Measurements from ENCODE around the gene HS3ST4. TPM values are rescaled to one million over a fixed set of nuclear protein-coding genes. Genes with fewer than 3 reads are reported as not detected.

The HS3ST4 gene
- total and polyA plus RNA-seq, 2 experiments from 2014 or later = 0.44 to 2.1 TPM

DNA sequence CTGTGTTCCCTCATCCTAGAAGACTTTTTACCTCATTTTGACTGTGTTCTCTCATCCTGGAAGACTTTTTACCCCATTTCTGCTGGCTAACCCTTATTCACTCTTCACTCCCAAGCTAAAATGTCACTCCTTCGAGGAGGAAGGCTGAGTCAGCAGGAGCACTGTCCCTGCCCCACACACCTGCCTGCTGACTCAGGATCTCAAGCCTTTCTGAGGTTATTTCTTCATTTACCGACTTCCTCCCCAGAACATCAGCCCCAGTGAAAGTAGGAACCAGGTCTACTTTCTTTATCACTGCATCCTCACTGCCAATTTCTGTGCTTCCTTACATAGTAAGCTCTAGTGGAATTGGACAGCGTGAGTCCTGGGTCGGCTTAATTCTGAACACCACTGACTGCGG is 220.6 kb downstream of the HS3ST4 start:
- Mint-ChIP-seq H3K9me3 (peaks cover 41% of the 10 kb centered on the region), H3K27me3 (ENCODE audit: insufficient read depth, low read depth, poor library complexity) (peaks cover 5% of the 10 kb centered on the region), H3K36me3 (ENCODE audit: low read depth) (peaks cover 3% of the 10 kb centered on the region; the same call in 2 of the 3 replicates), H3K27ac (no peak overlapping the region), H3K4me1 (no peaks in the 10 kb centered on the region; the same call in 2 of the 3 replicates), H3K4me3 (no peak overlapping the region)
- Histone ChIP-seq H3K4me2 (no peak overlapping the region), H3F3A (replicated peaks; ENCODE audit: low read depth) (no peaks in the 10 kb centered on the region), H4K20me1 (replicated peaks; ENCODE audit: insufficient read depth) (no peaks in the 10 kb centered on the region), H3K4me3 (no peak overlapping the region), H3K27me3 (ENCODE audit: insufficient read depth) (no peaks in the 10 kb centered on the region), H3K27ac (ENCODE audit: low read depth) (no peak overlapping the region), H3K36me3 (ENCODE audit: insufficient read depth) (no peaks in the 10 kb centered on the region), H3K9me2 (ENCODE audit: insufficient read depth) (no peaks in the 10 kb centered on the region), H3K4me1 (ENCODE audit: insufficient read depth) (no peaks in the 10 kb centered on the region), H3K79me2 (replicated peaks; ENCODE audit: insufficient read depth) (no peaks in the 10 kb centered on the region), H2AFZ (no peak overlapping the region)
- no peak for DNase-seq (ENCODE audit: low spot score)
- ATAC-seq = no peak
- TF ChIP-seq JUNB (IDR thresholded peaks at IDR 0.05; ENCODE audit: unreplicated experiment) (no peak), ZNF331 (CRISPR knock-in tag; IDR thresholded peaks at IDR 0.05; ENCODE audit: low read depth) (no peak), CREB1 (CRISPR knock-in tag; IDR thresholded peaks at IDR 0.05; ENCODE audit: low read depth) (no peak), POLR2AphosphoS5 (IDR thresholded peaks at IDR 0.05; ENCODE audit: low read depth) (no peak), EZH2phosphoT487 (IDR thresholded peaks at IDR 0.05; ENCODE audit: unreplicated experiment) (no peak), STAT1 (IDR thresholded peaks at IDR 0.05; ENCODE audit: unreplicated experiment) (no peak), ZNF114 (CRISPR knock-in tag; IDR thresholded peaks at IDR 0.05) (no peak), EZH2 (IDR thresholded peaks at IDR 0.05; ENCODE audit: low read depth, unreplicated experiment) (no peak), NANOG (IDR thresholded peaks at IDR 0.05; ENCODE audit: borderline replicate concordance) (no peak)
- TF ChIP-seq, protein P1, sequence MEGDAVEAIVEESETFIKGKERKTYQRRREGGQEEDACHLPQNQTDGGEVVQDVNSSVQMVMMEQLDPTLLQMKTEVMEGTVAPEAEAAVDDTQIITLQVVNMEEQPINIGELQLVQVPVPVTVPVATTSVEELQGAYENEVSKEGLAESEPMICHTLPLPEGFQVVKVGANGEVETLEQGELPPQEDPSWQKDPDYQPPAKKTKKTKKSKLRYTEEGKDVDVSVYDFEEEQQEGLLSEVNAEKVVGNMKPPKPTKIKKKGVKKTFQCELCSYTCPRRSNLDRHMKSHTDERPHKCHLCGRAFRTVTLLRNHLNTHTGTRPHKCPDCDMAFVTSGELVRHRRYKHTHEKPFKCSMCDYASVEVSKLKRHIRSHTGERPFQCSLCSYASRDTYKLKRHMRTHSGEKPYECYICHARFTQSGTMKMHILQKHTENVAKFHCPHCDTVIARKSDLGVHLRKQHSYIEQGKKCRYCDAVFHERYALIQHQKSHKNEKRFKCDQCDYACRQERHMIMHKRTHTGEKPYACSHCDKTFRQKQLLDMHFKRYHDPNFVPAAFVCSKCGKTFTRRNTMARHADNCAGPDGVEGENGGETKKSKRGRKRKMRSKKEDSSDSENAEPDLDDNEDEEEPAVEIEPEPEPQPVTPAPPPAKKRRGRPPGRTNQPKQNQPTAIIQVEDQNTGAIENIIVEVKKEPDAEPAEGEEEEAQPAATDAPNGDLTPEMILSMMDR (conservative IDR thresholded peaks at IDR 0.05; ENCODE audit: low read depth in 2 of 2) = no peak
- TF ChIP-seq, protein P2, sequence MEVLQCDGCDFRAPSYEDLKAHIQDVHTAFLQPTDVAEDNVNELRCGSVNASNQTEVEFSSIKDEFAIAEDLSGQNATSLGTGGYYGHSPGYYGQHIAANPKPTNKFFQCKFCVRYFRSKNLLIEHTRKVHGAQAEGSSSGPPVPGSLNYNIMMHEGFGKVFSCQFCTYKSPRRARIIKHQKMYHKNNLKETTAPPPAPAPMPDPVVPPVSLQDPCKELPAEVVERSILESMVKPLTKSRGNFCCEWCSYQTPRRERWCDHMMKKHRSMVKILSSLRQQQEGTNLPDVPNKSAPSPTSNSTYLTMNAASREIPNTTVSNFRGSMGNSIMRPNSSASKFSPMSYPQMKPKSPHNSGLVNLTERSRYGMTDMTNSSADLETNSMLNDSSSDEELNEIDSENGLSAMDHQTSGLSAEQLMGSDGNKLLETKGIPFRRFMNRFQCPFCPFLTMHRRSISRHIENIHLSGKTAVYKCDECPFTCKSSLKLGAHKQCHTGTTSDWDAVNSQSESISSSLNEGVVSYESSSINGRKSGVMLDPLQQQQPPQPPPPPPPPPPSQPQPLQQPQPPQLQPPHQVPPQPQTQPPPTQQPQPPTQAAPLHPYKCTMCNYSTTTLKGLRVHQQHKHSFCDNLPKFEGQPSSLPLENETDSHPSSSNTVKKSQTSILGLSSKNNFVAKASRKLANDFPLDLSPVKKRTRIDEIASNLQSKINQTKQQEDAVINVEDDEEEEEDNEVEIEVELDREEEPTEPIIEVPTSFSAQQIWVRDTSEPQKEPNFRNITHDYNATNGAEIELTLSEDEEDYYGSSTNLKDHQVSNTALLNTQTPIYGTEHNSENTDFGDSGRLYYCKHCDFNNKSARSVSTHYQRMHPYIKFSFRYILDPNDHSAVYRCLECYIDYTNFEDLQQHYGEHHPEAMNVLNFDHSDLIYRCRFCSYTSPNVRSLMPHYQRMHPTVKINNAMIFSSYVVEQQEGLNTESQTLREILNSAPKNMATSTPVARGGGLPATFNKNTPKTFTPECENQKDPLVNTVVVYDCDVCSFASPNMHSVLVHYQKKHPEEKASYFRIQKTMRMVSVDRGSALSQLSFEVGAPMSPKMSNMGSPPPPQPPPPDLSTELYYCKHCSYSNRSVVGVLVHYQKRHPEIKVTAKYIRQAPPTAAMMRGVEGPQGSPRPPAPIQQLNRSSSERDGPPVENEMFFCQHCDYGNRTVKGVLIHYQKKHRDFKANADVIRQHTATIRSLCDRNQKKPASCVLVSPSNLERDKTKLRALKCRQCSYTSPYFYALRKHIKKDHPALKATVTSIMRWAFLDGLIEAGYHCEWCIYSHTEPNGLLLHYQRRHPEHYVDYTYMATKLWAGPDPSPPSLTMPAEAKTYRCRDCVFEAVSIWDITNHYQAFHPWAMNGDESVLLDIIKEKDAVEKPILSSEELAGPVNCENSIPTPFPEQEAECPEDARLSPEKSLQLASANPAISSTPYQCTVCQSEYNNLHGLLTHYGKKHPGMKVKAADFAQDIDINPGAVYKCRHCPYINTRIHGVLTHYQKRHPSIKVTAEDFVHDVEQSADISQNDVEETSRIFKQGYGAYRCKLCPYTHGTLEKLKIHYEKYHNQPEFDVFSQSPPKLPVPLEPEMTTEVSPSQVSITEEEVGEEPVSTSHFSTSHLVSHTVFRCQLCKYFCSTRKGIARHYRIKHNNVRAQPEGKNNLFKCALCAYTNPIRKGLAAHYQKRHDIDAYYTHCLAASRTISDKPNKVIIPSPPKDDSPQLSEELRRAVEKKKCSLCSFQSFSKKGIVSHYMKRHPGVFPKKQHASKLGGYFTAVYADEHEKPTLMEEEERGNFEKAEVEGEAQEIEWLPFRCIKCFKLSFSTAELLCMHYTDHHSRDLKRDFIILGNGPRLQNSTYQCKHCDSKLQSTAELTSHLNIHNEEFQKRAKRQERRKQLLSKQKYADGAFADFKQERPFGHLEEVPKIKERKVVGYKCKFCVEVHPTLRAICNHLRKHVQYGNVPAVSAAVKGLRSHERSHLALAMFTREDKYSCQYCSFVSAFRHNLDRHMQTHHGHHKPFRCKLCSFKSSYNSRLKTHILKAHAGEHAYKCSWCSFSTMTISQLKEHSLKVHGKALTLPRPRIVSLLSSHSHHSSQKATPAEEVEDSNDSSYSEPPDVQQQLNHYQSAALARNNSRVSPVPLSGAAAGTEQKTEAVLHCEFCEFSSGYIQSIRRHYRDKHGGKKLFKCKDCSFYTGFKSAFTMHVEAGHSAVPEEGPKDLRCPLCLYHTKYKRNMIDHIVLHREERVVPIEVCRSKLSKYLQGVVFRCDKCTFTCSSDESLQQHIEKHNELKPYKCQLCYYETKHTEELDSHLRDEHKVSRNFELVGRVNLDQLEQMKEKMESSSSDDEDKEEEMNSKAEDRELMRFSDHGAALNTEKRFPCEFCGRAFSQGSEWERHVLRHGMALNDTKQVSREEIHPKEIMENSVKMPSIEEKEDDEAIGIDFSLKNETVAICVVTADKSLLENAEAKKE (CRISPR knock-in tag; IDR thresholded peaks at IDR 0.05) = no peak
- TF ChIP-seq, protein P3, sequence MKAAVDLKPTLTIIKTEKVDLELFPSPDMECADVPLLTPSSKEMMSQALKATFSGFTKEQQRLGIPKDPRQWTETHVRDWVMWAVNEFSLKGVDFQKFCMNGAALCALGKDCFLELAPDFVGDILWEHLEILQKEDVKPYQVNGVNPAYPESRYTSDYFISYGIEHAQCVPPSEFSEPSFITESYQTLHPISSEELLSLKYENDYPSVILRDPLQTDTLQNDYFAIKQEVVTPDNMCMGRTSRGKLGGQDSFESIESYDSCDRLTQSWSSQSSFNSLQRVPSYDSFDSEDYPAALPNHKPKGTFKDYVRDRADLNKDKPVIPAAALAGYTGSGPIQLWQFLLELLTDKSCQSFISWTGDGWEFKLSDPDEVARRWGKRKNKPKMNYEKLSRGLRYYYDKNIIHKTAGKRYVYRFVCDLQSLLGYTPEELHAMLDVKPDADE (IDR thresholded peaks at IDR 0.05) = no peak
- TF ChIP-seq, protein P4, sequence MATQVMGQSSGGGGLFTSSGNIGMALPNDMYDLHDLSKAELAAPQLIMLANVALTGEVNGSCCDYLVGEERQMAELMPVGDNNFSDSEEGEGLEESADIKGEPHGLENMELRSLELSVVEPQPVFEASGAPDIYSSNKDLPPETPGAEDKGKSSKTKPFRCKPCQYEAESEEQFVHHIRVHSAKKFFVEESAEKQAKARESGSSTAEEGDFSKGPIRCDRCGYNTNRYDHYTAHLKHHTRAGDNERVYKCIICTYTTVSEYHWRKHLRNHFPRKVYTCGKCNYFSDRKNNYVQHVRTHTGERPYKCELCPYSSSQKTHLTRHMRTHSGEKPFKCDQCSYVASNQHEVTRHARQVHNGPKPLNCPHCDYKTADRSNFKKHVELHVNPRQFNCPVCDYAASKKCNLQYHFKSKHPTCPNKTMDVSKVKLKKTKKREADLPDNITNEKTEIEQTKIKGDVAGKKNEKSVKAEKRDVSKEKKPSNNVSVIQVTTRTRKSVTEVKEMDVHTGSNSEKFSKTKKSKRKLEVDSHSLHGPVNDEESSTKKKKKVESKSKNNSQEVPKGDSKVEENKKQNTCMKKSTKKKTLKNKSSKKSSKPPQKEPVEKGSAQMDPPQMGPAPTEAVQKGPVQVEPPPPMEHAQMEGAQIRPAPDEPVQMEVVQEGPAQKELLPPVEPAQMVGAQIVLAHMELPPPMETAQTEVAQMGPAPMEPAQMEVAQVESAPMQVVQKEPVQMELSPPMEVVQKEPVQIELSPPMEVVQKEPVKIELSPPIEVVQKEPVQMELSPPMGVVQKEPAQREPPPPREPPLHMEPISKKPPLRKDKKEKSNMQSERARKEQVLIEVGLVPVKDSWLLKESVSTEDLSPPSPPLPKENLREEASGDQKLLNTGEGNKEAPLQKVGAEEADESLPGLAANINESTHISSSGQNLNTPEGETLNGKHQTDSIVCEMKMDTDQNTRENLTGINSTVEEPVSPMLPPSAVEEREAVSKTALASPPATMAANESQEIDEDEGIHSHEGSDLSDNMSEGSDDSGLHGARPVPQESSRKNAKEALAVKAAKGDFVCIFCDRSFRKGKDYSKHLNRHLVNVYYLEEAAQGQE (IDR thresholded peaks at IDR 0.05; ENCODE audit: unreplicated experiment) = no peak
